SH-SY5Y (cell line): Measurements from ENCODE around the gene FTCD.

Experiments
- GATA2 ChIP-seq: IDR thresholded peaks from 2 replicates; pipeline ENCODE4 v1.6.1; 2011; ENCODE audit warnings: mild to moderate bottlenecking, low read depth, low read length
- GATA3 ChIP-seq: IDR thresholded peaks from 2 replicates; pipeline ENCODE4 v1.6.1; 2011; ENCODE audit warnings: low read depth, mild to moderate bottlenecking, low read length, moderate library complexity

FTCD gene

DNA sequence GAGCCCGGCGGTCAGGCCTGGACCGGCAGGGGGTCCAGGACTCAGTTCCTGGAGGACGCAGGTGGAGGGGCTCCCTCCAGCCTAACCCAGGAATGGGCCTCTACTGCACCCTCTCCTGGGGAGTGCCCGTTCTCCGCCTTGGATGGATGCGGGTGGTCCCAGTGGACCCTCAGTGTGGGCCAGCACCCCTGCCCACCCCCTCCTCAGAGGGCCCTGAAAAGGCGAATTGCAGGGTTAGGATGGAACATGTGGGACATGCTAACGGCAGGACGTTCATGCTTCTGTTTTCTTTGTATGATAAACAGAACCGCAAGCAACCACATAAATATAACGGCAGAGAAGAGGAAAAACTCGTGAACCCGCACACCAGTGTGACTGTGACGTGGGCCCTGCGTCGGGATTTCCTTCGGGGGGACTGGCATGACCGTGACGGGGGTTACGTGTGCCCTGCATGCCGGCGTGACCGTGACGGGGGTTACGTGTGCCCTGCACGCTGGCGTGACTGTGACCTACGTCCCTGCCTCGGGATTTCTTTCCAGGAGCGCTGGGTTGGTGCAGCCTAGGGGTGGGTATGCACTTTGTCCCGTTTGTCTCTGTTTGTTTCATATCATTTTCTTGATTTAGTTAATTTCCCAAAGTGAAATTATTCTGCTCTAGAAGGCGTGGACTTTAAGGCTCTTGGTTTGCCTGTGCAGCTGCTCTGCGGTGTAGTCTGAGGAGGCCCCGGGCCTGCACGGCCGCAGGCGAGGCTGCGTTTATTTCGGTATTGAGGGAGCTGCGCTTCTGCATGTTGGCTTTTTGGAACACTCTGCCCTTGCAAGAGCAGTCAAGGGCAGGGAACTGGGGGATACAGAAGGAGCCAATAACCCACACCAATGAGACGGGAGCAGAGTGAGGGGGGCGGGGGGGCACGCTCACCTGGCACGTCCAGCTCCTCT is 3.1 kb downstream of the FTCD start:
- TF ChIP-seq GATA2 = no peak
- no peak for TF ChIP-seq GATA3

DNA sequence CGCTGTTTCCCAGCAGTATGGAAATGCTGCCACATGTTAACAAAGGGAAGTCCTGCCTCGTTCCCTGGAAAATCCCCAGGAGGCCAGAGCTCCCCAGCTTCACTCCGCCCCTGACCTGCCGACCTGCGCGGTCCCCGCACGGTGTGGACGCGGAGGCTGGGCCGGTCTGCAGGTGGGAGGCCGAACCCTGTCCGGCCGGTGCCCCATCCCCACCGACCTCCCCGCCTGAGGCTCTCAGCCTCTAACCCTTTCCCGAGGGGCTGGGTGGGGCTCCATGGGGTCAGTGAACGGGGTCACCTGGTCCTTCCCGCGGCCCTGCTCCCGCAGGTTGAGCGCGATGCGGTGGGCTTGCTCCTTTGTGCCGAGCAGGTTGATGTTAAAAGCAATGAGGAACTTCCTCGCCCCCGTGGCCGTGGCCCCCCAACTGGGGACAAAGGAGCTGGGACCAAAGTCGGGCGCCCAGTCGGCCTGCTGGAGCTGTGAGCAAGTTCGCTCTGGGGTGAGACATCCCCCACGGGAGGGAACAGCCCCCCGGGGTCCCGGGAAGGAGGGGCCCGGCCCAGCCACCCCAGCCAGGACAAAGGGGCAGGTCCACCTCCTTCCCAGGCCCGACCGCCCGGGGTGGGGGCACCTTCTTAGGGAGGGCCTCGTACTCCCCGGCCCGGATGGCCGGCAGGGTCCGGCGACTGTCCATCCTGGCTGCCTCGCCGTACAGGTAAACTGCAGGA is 4.0 kb downstream of the FTCD start:
- TF ChIP-seq GATA3 = no peak
- TF ChIP-seq GATA2 = no peak

DNA sequence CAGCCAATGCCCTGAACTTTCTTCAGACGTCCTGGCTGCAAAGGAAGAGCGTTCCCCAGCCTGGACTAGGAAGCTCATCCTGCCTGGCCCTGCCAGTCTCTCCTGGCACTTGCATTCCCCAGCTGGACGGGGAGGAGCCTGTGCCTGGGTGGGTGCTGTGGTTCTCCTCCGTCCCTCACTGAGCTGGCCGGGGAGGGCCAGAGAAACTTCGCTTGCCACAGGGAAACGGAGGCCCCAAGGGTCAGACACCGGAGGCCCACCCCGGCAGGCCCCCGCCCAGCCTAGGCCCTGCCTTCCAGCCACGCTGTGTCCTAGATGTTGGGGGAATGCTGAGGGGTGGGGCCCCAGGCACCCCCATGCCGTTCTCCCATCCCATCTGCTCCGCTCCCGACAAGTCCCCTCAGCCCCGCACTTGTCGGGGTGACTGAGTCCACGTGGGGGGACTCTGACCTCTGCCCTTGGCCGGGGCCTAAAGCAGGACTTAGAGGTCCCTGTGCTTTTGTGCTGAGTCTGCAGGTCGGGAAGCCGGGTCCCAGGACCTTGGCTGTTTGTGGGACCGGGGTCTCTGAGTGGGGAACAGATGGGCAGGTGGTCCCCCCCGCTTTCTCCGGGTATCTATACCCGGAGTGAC is 4.8 kb downstream of the FTCD start:
- TF ChIP-seq GATA3 = no peak
- TF ChIP-seq GATA2 = no peak

DNA sequence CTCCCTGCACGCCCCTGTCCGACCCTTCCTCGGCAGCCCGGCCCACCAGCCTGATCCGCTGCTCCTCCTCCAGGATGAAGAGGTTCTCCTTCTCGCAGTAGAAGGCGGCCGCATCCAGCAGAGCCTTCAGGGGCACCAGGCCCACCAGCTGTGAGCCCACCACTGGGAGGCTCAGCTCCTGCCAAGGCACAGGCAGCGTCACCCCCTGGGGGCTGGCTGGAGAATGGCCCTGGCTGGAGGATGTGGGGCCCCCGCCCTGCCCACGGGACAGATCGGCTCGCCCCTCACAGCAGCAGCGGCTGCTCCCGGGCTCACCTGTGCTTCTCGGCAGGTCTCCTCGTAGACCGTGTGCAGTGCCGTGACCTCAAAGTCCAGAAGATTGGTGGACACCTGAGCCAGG is 5.3 kb downstream of the FTCD start:
- TF ChIP-seq GATA2 (no peak), GATA3 (no peak)

DNA sequence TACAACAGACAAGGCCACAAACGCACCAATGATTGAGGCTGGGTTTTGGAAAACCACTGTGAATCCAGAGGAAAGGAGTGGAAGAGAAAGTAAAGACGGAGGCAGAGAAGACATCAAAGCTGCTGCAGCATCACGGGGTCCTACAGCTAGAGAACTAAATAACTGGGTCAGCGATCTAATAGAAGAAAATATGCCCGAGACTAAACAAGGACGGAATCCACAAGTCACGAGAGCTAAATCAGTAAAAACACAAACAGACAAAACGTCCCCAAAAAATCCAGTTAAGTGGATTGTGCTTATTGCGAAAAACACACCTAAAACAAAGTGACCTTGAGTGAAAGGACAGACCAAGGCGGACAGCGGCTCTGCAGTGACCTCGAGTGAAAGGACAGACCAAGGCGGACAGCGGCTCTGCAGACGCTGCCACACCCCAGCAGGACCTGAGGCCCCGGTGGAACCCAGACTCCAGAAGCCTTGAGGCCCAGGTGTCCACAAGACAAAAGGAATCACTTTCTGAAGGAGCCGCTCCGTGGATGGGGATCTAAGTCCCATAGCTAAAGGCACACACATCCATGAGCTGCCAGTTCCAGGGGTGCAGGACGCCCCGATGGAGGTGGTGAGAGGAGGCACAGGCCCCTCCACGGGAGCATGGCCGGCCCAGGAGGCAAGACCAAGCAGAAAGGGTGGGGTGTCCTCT is 6.0 kb downstream of the FTCD start:
- TF ChIP-seq GATA2 = no peak
- TF ChIP-seq GATA3 = no peak

DNA sequence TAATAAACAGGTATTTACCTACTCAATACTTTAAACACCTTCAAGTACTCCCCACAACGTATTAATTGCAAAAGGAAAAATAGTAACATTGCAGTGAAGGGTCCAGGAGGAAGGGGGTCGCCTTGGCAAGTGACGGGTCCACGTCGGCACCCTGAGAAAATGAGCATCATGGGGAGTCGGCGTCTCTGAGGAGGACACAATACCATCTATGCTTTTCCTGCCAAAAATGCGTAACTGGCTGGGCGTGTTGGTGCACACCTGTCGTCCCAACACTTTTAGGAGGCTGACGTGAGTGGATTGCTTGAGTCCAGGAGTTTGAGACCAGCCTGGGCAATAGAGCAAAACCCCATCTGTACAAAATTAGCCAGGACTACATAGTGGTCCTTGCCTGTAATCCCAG is 7.3 kb downstream of the FTCD start:
- no peak for TF ChIP-seq GATA2
- no peak for TF ChIP-seq GATA3

DNA sequence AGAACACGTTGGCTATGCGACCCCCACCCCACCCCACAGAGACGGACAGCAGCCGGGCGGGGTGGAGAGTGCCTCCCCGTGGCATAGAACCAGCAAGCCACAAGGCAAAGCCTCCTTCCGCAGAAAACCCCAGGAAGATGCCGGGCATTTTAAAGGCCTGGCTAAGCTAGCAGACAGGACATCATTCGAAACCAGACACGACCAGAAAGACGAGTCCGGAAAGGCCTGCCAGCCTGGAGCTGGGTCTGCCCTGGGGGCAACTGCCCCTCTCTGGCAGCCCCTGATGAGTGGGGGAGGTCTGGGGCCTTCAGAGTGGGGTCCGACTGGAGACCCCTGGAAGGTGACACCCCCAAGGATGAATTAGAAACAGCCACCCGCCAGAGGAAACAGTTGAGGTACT is 8.5 kb downstream of the FTCD start:
- TF ChIP-seq GATA3 (no peak), GATA2 (no peak)

DNA sequence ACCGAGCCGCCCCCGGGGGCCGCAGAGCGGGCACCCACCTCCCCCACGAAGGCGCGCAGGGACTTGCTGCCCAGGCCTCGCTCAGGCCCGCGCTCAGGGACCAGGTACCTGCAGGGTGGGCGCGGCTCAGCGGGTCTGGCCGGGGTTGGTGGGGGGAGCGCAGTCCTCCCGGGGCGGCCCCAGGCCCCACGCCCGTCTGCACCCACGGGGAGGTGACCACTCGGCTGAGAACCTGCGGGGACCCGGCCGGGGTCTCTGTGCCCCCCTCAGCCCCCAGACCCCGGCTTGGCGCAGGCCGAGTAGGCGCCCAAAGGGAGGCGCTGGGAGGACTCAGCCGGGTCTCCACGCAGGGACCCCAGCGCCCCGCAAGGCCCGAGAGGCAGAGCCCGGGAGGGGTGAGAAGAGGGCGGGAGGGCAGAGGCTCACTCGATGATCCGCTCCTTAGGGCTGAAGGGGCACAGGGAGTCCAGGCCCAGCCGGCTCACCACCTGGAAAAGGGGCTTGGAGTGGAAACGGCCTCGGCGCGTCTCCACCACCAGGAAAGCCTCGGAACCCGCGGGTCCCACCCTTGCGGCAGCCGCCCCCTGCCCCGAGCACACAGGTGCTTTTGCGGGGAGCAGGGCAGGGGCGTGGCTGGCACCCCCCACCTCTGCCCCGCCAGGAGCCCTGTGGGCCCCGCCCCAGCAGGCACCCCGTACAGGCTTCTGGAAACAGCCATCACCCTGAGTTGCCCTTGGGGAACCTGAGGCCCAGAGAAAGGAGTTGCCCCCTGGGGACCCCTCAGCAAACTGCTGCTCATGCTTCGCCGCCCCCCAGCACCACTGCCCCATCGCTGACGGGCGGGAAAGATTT is 9.3 kb downstream of the FTCD start:
- no peak for TF ChIP-seq GATA3
- TF ChIP-seq GATA2 = no peak

DNA sequence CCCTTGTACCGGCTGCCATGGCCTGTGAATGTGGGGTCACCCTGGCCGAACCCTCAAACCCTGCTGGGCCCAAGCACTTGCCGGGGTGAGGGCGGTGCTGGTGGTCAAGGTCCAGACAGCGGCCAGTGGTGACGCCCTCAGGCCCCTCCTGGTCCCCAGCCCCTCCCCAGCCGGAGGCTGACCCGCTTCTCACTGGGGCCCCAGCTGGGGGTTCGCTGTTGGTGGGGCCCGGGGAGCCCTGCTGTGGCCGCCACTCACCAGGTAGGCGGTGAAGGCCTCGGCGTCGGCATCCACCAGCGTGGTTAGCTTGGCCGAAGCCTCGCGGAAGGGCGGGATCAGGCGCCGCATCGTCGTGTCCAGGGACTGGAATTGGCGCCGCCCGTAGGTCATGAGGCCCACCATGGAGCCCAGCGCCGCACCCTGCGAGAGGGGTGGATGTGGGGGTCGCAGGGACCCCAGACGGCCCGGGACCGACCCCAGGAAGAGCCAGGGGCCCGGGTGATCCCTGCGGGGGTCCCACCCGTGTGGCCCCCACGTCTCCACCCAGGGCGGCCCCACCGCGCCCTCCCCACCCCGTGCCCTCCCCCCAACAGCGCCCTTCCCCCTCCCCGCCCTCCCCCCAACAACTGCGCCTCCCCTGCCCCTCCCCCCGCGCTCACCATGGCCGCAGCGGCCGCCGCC is 10.1 kb downstream of the FTCD start:
- TF ChIP-seq GATA3 = no peak
- no peak for TF ChIP-seq GATA2

DNA sequence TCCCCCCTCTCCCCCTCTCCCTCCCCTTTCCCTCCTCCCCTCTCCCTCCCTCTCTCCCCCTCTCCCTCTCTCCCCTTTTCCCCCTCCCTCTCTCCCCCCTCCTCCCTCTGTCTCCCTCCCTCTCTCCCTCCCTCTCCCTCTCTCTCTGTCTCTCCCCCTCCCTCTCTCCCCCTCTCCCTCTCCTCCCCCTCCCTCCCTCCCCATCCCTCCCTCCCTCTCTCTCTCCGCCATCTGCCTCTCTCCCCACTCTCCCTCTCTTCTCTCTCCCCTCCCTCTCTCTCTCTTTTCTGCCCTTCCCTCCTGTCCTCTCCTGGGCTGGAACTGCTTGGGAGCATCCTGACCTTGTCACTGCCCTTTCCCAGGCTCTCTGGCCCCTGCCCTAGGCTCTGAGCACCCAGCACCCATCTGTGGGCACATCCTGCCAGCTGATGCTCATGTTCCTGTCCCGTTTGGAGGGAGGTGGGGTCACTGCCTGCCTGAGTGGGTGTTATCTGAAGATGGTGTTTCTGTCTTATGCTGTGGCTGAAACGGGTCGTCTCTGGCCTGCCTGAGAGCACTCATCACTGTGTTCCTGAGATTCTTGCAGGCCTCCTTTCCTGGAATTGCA is 10.8 kb downstream of the FTCD start:
- TF ChIP-seq GATA2 (no peak), GATA3 (no peak)

DNA sequence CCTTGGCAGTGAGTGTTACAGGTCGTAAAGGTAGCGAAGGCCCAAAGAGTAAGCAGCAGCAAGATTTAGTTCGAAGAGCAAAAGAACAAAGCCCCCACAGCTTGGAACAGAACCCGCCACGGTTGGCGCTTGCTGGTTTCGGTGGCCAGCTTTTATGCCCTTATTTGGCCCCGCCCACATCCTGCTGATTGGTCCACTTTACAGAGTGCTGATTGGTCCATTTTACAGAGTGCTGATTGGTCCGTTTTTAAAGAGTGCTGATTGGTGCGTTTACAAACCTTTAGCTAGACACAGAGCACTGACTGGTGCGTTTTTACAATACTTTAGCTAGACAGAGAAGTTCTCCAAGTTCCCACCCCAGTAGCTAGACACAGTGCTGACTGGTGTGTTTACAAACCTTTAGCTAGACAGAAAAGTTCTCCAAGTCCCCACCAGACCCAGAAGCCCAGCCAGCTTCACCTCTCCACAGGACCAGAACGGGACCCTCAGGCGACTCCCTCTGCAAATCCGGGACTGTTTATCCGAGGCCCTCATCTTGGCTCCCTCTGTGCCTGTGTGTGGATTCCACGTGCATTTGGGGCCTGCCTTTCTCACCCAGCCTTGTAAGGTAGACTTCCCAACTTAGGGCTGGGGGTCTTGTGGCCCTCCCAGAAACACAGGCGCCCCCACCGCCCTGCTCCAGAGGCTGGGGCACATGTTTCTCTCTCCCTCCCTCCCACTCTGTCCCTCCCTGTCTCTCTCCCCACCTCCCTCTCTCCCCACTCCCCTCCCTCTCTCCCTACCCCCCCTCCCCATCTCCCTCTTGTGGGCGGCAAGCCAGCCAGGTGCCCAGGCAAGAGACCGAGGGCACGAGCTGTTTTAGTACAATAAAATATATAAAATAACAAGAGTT is 12.6 kb downstream of the FTCD start:
- TF ChIP-seq GATA3 = no peak
- no peak for TF ChIP-seq GATA2
